ENCODE measurements around the gene PAFAH1B1.
A peak's percentile ranks its signal among the peaks of the same experiment; 100 is the strongest.
"Not testable (repeated sequence)": the region's sequence is repeated elsewhere in the genome, so short reads cannot be mapped to it uniquely, and the experiment has no call there.

PAFAH1B1 gene

DNA sequence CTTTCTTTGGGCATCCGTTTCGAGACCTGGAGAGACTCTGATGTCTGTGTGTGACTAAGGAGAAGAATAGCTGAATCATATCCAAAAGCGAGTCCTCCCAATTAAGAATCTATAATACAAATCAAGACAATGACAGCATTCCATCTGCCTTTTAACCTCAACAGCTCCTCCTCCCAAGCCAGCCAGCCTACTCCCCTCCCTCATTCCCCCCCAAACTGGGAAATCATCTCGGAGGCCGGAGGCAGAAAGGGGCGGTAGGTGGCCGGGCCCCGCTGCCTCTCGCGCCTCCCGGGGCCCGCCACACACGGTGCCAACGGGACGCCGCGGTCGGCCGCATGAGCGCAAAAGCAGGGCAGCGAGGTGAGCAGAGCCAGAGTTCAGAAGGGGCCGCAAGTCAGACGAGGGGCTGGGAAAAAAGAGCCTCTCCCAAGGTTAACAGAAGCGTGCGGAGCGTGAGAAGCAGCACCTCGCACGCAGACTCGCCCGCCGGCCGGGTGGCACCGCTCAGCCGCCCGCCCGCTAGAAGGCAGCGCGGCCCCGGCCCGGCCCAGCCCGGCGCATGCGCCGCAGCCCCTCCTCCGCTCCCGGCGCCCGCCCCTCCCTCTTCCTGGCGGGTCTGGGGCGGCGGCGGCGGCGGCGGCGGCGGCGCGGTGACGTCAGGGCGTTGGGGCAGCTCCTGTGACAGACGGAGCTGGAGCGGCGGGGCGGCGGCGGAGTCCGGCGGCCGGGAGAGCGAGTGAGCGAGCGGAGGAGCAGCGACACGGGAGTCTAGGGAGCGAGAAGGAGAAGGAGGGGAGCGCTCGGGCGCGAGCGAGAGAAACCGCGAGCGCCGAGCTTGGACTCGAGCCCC is at the start of gene PAFAH1B1:
Gene PAFAH1B1 (plus strand): TSS at position 684 of the 850 bp plus-strand sequence. CDS start 44,635 bp downstream, outside the sequence.
- peak; percentile 94 to 97 for DNase-seq

DNA sequence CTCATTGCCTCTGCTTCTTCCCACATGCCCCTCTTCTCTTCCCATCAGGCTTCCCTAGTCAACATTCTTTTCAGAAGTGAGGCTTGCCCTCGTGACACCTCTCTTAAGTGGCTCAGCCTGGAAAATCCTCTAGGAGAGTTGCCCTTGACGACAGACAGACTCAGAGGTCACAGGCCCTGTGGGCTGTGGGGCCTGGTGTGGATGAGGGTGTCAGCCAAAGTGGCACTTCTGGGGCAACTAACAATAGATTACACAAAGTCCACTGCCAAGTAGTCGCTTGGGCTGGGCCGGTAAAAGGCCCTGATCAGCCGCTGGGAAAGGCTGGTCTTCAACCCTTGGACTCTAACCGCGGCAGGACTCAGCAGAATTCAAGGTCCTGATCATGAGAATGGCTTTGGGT is 48.1 kb upstream of the PAFAH1B1 start:
- DNase-seq: no peak

DNA sequence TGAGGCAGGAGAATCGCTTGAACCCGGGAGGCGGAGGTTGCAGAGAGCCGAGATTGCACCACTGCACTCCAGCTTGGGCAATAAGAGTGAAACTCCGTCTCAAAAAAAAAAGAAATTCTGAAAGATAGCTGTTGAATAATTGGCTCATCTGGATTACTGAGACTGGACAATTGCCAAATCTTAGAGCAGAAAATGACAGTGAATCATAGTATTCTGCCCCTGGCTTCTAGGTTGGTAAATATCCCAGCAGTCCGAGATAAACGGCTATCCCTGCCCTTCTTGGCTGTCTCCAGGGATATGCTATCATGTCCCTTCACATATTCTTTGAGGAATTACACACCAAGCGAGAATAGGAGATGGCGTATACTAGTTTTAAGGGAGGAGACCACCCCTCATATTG is 46.3 kb upstream of the PAFAH1B1 start:
- no peak for DNase-seq

DNA sequence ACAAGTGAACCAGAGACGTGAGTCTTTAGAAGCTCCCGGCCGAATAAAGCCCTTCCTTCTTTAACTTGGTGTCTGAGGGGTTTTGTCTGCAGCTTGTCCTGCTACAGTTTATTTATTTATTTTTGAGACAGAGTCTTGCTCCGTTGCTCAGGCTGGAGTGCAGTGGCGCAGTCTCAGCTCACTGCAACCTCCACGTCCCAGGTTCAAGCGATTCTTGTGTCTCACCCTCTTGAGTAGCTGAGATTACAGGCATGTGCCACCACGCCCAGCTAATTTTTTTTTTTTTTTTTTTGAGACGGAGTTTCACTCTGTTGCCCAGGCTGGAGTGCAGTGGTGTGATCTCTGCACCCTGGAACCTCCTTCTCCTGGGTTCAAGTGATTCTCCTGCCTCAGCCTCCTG is 45.4 kb upstream of the PAFAH1B1 start:
- DNase-seq: not testable (repeated sequence)

DNA sequence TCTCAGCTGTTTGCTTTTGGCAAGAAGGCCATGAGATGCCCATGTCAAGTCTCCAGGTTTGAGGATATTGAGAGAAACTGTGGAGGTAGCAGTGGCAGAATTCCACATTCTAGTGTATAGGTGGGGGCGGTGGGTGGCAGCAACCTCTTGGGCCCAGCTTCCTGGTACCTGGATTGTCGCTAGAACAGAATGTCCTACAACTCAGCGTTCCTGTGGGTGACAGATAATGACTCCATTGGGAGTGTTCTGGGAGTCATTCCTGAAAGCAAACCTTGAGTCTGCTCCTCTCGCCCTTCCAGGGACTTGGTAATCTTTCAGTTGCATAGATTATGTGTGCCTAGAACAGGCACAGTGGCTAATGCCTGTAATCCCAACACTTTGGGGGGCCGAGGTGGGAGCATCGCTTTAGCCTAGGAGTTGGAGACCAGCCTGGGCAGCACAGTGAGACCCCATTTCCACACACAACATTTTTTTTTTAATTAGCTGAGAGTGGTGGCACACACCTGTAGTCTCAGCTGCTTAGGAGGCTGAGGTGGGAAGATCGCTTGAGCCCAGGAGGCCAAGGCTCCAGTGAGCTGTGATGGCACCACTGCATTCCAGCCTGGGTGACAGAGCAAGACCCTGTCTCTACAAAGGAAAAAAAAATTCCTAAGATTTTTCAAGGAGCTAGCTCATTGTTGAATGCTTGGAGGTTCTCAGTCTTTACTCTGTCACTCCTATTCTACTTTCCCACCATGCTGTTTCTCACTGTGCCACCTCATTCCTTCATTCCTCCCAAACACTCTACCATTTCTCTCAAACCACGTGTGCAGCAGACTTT is 43.9 kb upstream of the PAFAH1B1 start:
- no peak for DNase-seq

DNA sequence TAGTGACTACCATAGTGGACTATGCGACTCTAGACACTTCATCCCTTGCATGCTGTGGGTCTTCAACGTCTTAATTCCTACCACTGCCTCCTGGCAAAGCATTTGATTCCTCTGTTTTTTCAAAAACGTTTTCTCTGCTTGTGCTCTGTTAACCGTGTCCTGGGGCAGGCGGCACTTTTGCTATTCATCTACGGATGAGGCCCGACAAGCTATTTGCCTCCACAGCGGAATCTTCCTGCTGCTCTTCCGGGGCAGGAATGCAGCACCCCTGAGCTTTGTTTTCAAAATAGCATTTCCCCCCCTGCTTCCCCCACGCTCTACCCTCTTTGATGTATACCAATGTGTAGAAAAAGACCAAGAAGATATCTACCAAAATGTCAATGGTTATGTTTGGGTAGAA is 42.0 kb upstream of the PAFAH1B1 start:
- no peak for DNase-seq

DNA sequence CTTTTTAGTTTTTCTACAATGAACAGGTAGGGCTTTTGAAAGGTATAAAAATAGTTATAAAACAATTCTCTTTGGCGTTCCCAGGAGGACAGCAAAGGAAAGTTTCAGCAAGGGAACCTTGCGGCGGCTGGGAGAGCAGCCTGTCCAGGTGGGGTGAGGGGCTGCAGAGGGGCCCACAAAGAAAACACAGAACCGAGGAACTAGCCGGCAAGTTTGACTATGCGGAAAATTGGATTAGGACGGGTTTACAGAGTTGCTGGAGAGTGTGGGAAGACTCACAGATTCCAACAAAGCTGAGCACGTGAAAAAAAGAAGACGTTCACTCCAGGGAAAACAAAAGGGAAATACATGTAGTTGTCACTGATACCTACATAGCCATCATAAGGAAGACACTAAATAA is 41.5 kb upstream of the PAFAH1B1 start:
- no peak for DNase-seq

DNA sequence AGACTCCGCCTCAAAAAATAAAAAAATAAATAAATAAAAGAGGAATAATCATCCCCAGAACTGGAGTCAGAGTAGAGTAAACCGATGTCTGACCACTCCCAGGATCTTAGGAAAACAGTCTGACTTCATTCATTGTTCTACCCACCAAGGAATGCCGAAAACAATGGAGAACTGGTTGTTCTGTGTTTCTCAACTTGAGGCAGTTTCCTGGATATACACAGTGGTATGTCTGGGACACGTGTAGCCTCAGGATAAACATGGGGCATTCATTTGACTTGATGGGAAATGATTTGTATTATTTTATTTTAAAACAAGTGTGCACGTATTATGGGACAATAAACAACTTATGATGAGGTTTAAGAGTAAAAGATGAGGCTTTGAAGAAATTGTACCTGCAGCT is 32.8 kb upstream of the PAFAH1B1 start:
- no peak for DNase-seq

DNA sequence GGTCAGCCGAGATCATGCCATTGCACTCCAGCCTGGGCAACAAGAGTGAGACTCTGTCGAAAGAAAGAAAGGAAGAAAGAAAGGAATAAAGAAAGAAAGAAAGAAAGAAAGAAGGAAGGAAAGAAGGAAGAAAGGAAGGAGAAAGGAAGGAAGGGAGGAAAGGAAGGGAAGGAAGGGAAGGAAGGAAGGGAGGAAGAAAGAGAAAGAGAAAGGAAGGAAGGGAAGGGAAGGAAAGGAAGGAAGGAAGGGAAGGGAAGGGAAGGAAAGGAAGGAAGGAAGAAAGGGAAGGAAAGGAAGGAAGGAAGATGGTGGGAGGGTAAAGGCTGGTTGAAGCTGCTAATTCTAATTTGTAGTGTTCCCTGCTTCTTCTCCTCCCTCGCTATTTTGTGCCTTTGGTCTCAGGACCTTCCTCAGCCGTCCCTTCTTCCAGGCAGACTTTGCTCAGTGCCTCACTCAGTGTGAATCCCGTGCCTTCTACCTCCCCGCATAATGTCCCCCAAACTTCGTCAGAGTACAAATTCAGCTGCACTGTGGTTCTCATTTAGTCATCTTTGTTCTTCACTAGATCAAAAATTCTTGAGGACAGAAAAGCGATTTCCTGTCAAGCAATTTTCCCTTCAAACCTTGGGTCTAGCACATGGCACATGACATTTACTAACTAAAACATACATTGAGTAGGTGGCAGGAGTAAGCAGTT is 31.1 kb upstream of the PAFAH1B1 start:
- DNase-seq: no peak

DNA sequence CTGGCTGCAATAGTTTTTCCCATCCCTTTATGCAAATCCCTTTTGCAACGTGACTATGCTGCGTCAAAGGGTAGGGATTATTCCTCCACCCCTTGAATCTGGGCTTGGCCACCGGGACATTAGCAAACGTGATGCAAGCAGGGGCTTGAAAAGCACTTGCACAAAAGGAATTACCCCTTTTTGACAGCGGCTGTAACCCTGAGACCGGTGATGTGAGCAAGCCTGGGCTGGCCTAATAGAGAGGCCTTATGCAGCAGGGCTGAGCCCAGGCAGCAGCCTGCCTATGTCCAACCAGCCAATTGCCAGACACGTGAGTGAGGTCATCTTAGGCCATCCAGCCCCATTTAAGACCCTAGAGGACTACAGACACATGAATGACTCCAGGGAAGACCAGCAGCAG is 30.4 kb upstream of the PAFAH1B1 start:
- no peak for DNase-seq

DNA sequence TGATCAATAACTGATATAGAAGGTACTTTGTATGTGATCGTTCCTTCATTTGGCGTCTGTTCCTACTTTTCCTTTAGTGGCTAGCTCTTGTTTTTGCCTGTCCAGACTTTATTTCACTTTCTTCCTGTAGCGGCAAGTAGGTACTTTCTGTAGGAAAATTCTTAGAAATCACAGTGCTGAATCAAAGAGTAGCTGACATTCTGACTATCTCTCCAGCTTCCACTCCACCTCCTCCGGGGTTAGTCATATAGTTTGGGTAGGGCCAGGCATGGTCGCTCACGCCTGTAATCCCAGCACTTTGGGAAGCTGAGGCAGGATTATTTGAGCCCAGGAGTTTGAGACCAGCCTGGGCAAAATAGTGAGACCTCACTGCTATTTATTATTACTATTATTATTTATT is 29.9 kb upstream of the PAFAH1B1 start:
- no peak for DNase-seq

DNA sequence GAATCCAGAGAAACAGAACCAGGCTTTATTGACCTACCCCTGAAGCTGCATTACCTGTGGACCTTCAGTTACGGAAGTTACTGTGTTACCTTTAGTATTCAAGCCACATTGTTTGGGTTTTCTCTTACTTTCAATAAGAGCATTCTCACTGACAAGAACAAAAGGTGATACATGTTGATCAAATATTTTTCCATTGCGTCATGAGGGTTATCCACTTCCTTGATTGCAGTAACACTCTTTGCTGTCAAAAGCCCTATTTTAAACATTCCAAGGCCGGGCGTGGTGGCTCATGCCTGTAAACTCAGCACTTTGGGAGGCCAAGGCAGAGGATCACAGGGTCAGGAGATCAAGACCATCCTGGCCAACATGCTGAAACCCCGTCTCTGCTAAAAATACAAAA is 28.6 kb upstream of the PAFAH1B1 start:
- DNase-seq: no peak

DNA sequence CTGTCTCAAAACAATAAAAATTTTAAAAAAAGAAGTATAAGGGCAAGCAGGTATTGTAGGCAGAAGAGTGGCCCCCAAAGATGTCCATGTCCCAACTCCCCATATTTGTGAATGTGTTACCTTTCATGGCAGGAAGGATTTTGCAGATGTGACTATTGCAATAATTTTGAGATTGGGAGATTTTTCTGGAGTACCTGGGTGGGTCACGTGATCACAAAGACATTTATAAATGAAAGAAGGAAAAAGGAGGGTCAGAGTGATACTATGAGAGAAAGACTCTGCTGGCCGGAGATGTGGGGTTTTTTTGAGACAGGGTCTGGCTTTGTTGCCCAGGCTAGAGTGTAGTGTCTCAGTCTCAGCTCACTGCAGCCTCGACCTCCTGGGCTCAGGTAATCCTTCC is 27.4 kb upstream of the PAFAH1B1 start:
- DNase-seq: no peak

DNA sequence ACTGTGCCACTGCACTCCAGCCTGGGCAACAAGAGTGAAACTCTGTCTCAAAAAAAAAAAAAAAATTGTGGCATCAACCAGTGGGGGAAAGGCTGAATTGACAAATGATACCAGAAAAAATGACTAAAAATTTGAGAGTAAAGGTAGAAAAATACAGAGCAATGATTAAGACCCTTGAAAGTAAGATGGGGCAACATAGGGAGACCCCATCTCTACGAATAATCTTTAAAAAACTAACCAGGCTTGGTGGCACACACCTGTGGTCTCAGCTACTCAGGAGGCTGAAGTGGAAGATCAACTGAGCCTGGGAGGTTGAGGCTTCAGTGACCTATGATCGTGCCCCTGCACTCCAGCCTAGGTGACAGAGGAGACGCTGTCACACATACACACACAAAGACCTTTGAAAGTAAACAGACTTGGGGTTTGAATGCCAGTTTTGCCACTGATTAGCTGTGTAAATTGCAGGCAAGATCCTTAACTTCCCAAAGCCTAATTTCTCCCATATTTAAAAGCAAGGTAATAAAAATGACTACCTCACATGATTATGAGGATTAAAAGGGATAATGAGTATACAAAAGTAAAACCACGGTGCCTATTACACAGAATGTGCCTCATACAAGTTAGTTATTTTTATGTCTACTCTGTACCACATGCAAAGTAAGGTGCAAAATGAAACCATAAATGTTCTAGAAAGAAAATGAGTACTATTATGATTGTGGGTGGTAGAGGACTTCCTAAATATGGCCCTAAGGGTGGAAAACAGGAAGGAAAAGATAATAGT is 21.7 kb upstream of the PAFAH1B1 start:
- DNase-seq: no peak

DNA sequence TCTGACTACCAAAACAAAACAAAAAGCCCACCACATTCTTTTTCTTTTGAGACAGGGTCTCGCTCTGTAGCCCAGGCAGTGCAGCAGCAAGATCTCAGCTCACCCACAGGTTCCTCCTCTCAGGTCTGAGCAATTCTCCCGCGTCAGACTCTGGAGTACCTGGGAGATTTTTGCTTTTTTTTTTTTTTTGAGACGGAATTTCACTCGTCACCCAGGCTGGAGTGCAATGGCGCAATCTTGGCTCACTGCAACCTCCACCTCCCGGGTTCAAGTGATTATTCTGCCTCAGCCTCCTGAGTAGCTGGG is 21.2 kb upstream of the PAFAH1B1 start:
- not testable (repeated sequence) for DNase-seq

DNA sequence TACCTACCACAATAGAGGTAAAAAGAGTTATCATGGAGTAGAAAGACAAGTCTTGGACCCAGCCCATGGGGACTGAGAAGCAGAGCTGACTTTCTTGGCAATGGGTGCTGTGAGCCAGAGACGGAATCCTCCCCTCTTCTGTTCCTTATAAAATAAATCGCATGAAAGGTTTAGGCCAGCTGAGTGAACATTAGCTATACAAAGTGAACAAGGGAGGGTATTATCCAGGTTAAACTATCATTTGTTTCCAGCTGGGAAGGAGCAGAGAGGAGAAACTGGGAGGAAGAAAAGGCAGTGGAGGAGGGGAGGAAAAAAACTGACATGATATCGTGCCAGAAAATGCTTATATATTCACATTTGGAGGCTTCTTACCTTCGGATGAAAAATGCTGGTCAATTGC is 13.3 kb upstream of the PAFAH1B1 start:
- DNase-seq: no peak

DNA sequence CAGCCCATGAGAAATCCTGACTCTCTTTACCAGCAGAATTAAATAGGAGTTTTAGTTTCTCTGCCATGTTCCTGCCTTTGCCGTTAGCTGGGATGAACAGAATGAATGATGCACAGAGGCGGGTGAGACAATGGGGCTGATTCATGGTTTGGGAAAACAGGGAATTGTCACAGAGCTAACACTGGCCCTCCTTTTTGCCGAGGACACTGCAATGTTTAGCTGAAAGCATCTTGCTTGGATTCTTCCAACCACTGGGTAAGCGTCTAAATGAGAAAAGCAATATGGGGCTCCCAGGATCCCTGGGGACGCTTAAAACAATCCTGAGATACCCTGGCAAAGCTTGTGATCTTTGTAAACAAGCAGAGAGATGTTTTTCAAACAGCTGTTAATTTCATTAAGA is 12.8 kb upstream of the PAFAH1B1 start:
- no peak for DNase-seq

DNA sequence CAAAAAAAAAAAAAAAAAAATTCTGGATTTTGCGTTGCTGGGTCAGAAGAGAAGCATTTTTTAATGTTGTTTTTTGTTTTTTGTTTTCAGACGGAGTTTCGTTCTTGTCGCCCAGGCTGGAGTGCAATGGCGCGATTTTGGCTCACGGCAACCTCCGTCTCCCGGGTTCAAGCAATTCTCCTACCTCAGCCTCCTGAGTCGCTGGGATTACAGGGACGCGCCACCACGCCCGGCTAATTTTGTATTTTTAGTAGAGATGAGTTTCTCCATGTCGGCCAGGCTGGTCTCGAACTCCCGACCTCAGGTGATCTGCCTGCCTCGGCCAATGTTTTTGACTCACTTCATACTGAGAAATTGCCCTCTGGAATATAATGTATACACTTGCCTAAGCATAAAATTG is 11.0 kb upstream of the PAFAH1B1 start:
- no peak for DNase-seq

DNA sequence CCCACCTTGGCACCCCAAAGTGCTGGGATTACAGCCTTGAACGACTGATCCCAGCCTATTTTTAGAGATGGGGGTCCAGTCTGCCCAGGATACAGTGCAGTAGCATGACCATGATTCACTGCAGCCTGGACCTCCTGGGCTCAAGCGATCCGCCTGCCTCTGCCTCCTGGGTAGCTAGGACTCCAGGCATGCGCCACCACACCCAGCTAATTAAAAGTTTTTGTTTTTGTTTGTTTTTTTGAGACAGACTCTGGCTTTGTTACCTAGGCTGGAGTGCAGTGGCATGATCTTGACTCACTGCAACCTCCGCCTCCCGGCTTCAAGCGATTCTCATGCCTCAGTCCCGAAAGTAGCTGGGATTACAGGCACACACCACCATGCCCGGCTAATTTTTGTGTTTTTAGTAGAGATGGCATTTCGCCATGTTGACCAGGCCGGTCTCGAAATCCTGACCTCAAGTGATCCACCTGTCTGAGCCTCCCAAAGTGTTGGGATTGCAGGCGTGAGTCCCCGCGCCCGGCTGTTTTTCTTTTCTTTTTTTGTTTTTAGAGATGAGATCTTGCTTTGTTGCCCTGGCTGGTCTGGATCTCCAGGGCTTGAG is 2.3 kb upstream of the PAFAH1B1 start:
- no peak for DNase-seq

DNA sequence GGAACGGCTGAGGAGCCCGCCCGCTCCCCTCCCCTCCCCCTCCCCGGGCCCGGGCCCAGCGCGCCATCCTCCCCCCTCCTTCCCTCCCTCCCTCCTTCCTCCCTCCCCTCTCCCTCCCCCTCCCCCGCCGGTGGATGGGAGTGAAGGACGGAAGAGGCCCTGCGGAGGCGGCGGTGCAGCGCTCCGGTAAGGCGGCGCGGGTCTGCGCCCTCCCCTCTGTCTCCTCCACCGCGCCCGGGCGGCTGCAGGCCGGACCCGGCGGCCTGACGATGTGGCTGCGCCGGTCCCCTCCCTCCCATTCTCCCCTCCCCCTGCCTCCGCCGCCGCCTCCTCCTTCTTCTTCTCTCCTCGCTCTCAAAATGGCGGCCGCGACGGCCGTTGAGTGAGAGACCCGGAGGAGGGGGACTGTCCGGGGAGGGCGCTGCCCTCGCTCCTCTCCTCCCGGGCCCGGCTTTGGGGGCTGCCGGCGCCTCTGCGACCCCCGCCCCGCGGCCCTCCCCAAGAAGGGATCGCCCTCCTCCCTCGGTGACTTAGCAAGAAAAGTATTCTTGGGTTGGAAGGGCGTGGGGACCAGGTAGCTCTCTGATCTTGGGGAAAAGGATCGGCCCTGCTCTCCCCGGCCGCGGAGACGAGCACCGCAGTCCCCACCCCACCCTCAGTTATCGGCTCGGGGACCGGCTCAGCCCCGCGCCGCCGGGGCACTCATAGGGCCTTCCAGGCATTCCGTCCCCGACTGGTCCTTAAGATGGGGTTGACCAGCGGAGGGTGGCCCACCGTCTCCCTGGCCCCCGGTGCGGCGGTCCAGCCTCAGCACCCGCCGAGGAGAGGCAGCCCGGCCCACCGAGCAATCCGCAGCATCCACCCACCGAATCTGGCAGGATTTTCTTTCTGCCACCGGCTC is 617 bp downstream of the PAFAH1B1 start:
- DNase-seq: peak; percentile 74 to 82
